Measurements from ENCODE around the gene PBX3. TPM values are rescaled to one million over a fixed set of nuclear protein-coding genes. Genes with fewer than 3 reads are reported as not detected.

PBX3 gene
- total and polyA plus RNA-seq, 2 of the 13 experiments (the other 11 are each of a cell fraction or from before 2014, with no cell fraction given): 6.0 to 11.2 TPM

DNA sequence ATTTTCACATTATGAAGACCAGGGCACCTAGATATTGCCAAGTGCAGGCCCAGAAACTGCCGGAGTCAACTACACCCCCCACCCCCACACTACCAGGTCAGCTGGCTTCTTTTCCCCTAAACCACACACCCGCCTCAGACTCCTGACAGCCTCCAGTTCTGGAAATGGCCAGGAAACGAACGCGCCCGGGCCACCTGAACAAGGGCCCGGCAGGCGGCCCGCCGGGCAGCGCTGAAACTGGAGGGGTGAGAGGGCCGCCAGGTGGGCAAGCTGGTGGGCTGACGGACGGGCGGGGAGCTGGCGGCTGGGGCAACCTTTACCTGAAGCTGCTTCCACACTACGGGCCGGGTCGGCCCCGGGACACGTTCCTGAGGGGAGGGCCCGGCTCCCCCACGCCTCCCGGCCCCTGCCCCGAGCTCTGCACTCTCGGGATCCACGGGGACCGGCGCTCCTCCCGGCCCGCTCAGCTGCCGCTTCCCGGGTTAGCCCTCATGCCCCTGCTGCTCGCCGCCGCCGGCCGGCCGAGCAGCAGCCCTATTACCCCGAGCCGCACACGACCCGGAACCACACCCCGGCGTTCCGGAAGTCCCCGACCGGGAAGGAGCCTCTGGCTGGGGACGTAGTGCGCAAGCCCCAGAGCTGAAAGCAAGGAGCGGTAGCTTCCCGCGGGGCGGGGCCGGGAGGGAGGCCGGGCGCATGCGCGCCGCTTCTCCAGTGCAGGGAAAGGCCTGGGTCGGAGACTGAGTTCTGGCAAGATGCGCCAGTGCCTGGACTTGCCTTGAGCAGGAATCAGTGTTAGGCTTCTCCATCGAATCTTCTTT lies 40.3 kb upstream of the PBX3 start, which contains the start of gene MAPKAP1 (continued):
- TF ChIP-seq GTF2F1 (IDR thresholded peaks at IDR 0.05; ENCODE audit: low read length) (no peak), MTF2 (CRISPR knock-in tag; IDR thresholded peaks at IDR 0.05; ENCODE audit: borderline replicate concordance) (no peak), CBX2 (IDR thresholded peaks at IDR 0.05; ENCODE audit: low read depth, low read length) (no peak), CBX2 (CRISPR knock-in tag; IDR thresholded peaks at IDR 0.05; ENCODE audit: low read depth) (no peak), MYC (CRISPR knock-in tag; IDR thresholded peaks at IDR 0.05; ENCODE audit: borderline replicate concordance) (peak; percentile 65; the same call in 1 of the 2 replicates), KDM5A (IDR thresholded peaks at IDR 0.05; ENCODE audit: borderline replicate concordance, low read length) (0 out of 2 replicates have a peak, but pooled peaks have one; percentile 57), XRCC5 (optimal IDR thresholded peaks at IDR 0.05; ENCODE audit: low read length) (no peak), POLR2G (IDR thresholded peaks at IDR 0.05; ENCODE audit: low read depth, low read length) (peak; percentile 90), FOSL1 (CRISPR knock-in tag; IDR thresholded peaks at IDR 0.05; ENCODE audit: borderline replicate concordance) (no peak), HNRNPH1 (optimal IDR thresholded peaks at IDR 0.05; ENCODE audit: low read depth, low read length) (no peak), ZNF619 (CRISPR knock-in tag; IDR thresholded peaks at IDR 0.05) (no peak), ZNF543 (CRISPR knock-in tag; IDR thresholded peaks at IDR 0.05) (peak; percentile 60), RELA (CRISPR knock-in tag; IDR thresholded peaks at IDR 0.05) (no peak), NFYC (CRISPR knock-in tag; IDR thresholded peaks at IDR 0.05) (no peak), ZNF775 (CRISPR knock-in tag; IDR thresholded peaks at IDR 0.05; ENCODE audit: borderline replicate concordance) (no peak), GTF3A (CRISPR knock-in tag; conservative IDR thresholded peaks at IDR 0.05) (peak; percentile 85; the same call in 1 of the 2 replicates), KAT8 (CRISPR knock-in tag; IDR thresholded peaks at IDR 0.05) (peak; percentile 97), TARDBP (CRISPR knock-in tag; IDR thresholded peaks at IDR 0.05) (peak; percentile 35; the same call in 1 of the 2 replicates), RAD51 (IDR thresholded peaks at IDR 0.05; ENCODE audit: borderline replicate concordance) (no peak), PTBP1 (IDR thresholded peaks at IDR 0.05; ENCODE audit: low read depth, low read length, poor library complexity, severe bottlenecking) (no peak), GPN1 (CRISPR knock-in tag; IDR thresholded peaks at IDR 0.05; ENCODE audit: borderline replicate concordance) (no peak), KLF9 (CRISPR knock-in tag; IDR thresholded peaks at IDR 0.05; ENCODE audit: low read depth) (no peak), ARNT2 (CRISPR knock-in tag; IDR thresholded peaks at IDR 0.05; ENCODE audit: low read depth) (no peak)
- TF ChIP-seq, protein P1, sequence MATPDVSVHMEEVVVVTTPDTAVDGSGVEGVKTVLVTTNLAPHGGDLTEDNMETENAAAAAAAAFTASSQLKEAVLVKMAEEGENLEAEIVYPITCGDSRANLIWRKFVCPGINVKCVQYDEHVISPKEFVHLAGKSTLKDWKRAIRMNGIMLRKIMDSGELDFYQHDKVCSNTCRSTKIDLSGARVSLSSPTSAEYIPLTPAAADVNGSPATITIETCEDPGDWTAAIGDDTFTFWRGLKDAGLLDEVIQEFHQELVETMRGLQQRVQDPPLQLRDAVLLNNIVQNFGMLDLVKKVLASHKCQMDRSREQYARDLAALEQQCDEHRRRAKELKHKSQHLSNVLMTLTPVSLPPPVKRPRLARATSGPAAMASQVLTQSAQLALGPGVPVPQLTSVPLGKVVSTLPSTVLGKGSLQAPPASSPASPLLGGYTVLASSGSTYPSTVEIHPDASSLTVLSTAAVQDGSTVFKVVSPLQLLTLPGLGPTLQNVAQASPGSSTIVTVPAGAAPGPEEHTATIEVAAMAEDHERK (CRISPR knock-in tag; IDR thresholded peaks at IDR 0.05; ENCODE audit: low read depth): 0 out of 2 replicates have a peak, but pooled peaks have one; percentile 57
- TF ChIP-seq, protein P2, sequence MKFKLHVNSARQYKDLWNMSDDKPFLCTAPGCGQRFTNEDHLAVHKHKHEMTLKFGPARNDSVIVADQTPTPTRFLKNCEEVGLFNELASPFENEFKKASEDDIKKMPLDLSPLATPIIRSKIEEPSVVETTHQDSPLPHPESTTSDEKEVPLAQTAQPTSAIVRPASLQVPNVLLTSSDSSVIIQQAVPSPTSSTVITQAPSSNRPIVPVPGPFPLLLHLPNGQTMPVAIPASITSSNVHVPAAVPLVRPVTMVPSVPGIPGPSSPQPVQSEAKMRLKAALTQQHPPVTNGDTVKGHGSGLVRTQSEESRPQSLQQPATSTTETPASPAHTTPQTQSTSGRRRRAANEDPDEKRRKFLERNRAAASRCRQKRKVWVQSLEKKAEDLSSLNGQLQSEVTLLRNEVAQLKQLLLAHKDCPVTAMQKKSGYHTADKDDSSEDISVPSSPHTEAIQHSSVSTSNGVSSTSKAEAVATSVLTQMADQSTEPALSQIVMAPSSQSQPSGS (CRISPR knock-in tag; IDR thresholded peaks at IDR 0.05): peak; percentile 68; the same call in 1 of the 2 replicates
- TF ChIP-seq, protein P3, sequence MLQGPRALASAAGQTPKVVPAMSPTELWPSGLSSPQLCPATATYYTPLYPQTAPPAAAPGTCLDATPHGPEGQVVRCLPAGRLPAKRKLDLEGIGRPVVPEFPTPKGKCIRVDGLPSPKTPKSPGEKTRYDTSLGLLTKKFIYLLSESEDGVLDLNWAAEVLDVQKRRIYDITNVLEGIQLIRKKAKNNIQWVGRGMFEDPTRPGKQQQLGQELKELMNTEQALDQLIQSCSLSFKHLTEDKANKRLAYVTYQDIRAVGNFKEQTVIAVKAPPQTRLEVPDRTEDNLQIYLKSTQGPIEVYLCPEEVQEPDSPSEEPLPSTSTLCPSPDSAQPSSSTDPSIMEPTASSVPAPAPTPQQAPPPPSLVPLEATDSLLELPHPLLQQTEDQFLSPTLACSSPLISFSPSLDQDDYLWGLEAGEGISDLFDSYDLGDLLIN (CRISPR knock-in tag; IDR thresholded peaks at IDR 0.05; ENCODE audit: borderline replicate concordance): no peak
- TF ChIP-seq, protein P4, sequence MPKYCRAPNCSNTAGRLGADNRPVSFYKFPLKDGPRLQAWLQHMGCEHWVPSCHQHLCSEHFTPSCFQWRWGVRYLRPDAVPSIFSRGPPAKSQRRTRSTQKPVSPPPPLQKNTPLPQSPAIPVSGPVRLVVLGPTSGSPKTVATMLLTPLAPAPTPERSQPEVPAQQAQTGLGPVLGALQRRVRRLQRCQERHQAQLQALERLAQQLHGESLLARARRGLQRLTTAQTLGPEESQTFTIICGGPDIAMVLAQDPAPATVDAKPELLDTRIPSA (CRISPR knock-in tag; IDR thresholded peaks at IDR 0.05; ENCODE audit: borderline replicate concordance): no peak

All from HepG2 (cell line).